HG03064 (cell line): ENCODE results near the gene GRIN3A.
"Not testable (repeated sequence)": the region's sequence is repeated elsewhere in the genome, so short reads cannot be mapped to it uniquely, and the experiment has no call there.

Source experiments
- ATAC-seq: cut with Tn5 transposase; IDR thresholded peaks from one replicate; pipeline ENCODE4 v1.9.1; 2021; ENCODE audit warnings: low read depth; ENCODE audit not compliant: unreplicated experiment

The GRIN3A gene

GRCh38 chr9:101635473-101635872, 103.0 kb downstream of the GRIN3A start:
- no peak for ATAC-seq

DNA sequence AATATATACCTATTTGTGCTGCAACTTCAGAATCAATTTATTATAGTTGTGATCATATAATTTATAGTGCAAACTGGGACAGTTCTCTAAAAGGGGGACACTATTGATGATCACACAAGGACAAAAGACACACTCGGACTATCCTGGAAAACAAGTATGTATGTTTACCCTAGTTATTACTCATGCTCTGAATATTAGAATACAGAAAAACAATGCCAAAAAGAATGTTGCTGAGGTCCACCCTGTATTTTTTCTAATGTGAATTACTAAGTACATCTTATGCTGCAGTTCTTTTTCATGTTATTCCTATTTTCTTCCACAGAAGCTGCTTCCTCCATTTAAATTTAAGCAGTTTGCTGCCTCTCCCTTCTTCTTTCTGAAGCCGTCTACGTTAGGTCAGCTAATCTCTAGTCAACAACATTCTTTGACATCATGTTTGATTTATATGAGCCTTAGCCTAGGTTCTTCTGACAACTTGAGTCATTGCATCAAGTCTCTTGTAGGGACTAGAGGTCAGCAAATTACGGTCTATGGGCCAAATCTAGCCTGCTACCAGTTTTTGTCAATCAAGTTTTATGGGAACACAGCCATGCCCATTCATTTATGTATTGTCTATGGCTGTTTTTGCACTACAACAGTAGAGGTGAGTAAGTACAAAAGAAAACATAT, 103.6 kb downstream of the GRIN3A start:
- no peak for ATAC-seq

GRCh38 chr9:101632611-101633010, 105.8 kb downstream of the GRIN3A start:
- no peak for ATAC-seq

GRCh38 chr9:101631892-101632291, 106.6 kb downstream of the GRIN3A start:
- no peak for ATAC-seq

DNA sequence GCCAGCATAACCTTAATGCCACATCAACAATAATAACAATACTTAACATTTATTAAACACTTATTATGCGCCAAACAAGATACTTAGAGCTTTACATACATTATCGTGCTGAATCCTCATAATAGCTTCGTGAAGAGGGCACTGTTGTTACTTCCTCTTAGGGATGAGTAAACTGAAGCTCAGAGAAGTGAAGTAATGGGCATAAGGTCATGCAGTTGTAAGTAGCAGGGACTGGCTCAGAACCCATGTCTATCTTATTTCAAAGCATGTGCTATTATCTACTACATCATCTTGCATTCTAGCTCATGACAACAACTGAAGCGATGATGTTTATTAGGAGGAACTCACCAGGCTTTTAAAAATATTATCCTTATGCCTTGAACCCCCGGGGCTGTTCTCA, 108.8 kb downstream of the GRIN3A start:
- ATAC-seq, result no peak

- ATAC-seq, result no peak
These were observed 110.3 kb downstream of the GRIN3A start for GRCh38 chr9:101628173-101628572.

DNA sequence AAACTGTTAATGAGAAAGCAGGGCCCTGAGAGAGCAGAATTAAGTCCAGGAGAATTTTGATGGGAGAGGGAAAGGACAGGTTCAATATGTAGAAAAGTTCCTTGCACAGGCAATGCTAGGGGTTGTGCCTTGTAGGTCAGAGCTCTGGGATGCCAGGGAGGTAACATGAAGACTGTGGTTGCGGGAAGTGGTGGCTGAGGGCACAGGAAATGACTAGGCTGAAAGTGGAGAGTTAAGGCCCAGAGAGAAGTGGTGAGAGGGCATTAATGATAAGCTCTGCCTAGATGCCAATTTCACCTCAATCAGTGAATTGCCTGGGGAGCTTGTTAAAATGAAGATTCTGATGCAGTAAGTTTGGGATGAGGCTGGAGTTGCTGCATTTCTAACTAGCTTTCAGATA, 112.2 kb downstream of the GRIN3A start:
- no peak for ATAC-seq

GRCh38 chr9:101625876-101626275, 112.6 kb downstream of the GRIN3A start:
- no peak for ATAC-seq

GRCh38 chr9:101620452-101620851, 118.0 kb downstream of the GRIN3A start:
- no peak for ATAC-seq

DNA sequence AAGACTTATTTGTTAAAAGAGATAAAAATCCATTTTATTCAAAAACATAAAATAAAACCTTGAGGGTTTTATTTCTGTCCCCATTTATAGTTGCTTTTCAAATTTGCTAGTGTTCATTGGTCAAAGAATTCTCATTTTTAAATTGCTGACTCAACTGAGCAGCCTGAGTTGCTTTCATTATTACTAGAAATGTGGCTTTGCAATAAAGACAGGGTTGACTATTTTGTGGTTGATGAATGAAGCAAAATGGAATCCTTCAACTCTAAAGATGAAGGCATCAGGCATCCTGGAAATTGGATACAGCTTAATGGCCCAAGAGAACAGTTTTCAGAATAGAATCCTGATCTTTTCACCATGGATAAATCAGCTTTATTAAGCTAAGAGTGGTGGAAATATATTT, 119.7 kb downstream of the GRIN3A start:
- ATAC-seq, result no peak

DNA sequence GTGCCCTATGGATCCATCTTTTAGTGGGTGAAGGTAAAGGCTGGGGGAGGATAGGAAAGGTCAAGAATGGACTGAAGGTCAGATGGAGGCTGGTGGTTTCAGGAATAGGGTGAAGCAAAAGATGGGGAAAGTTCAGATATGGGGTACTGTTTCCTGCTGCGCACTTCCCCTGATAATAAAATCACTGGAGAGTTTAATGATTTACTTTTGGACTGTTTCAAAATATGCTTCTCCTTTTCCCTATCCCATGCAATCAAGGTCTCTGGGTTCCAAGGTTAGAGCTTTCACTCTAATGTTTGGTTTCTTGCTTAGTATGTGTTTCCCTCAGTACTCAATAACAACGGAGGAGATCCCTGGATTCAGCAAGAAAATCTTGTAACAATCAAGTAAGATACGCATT, 132.9 kb downstream of the GRIN3A start:
- no peak for ATAC-seq

DNA sequence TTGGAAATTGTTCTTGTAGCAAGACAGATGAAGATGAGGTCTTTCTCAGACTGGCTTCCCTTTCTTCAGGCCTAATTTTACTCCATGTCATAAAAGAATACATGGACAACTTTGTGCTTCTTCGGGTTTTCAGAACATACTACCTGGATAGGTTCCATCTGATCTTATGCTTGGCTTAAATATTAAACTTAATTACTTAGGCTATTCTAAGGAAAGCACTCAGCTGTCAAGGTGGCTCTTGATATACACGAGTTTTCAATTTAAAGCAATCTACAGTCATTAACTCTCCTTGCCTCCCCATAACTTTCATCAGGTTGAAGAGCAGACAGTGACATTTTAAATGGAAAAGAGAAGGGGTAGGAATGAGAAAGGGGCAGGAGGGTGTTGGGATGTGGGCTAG, 134.2 kb downstream of the GRIN3A start:
- ATAC-seq, result no peak

GRCh38 chr9:101601904-101602765, 136.3 kb downstream of the GRIN3A start:
- no peak for ATAC-seq

DNA sequence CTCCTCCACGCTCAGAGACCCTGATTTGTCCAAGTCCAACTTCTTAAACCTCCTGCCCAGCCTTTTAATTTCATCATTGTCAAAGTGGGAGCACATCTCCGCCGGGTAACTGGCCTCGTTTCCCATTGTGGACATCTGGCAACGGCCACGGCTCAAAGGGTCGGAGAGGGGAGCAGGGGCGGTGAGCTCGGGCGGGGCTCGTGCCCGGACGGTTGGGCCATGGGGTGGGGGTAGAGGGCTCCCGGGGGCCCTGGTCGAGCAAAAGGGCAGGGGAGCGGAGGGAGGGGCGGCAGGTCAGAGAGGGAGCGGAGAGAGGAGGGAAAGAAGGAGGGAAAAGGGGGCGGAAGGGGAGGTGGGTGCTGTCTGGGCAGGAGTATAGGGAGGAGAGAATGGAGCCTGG, 143.7 kb downstream of the GRIN3A start, which contains the start of gene PPP3R2:
TSS of gene PPP3R2 (minus strand) at position 174 of the 400 bp plus-strand sequence. CDS start at position 126, 48 bp downstream.
- ATAC-seq, result no peak

DNA sequence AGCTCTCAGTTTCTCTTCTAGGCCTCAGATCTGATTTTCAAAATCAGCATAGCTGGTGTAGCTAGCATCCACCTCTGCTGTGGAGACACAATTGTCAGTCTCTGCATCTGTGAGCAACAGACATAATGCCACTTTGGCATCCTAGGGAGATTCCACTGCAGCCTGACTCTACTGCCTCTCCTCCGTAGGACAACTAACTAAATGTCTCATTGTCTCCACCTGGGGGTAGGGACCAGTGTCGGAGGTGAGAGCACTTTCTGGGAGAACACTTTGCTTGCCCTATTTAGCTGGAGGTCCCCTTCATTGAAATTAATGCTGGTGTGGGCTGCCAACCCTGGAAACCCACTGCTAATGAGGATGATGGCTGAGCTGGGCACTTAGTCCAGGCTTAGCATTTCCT, 145.1 kb downstream of the GRIN3A start:
- ATAC-seq, result no peak

GRCh38 chr9:101592788-101593187, 145.7 kb downstream of the GRIN3A start:
- ATAC-seq, result no peak

GRCh38 chr9:101591787-101592446, 146.5 kb downstream of the GRIN3A start:
- no peak for ATAC-seq

DNA sequence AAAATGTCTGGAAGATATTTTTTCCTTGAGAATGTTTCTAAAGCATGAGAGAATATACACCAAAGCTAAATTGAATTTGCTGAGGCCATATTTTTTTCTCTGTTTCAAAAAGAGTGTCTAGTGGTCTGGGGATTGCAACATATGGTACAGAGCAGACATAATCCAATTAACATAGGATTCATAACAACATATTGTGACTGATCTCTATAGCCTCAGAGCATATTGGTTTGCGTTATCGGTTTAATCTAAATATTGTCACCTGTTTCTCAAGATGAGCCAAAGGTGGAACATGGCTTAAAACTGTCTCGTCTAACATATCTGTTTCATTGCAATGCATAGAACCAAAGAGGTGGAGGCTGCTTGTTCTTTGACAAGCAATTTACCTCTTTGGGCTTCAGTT, 147.5 kb downstream of the GRIN3A start:
- ATAC-seq, result no peak

DNA sequence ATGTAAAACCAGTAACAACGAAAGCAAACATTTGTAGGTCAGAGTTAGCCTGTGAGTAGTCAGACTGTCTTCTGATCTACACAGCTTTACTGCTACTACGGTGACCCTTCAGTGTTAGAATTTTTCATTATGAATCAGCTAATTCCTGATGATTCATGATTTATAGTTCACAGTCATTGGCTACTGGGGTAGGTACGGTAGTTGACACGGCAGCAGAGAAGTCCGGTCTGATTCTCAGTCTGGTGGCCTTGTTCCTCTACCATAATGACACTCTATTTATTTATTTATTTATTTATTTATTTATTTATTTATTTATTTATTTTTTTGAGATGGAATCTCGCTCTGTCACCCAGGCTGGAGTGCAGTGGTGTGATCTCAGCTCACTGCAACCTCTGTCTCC, 148.4 kb downstream of the GRIN3A start:
- ATAC-seq, result not testable (repeated sequence)

- ATAC-seq, result no peak
These were observed 151.0 kb downstream of the GRIN3A start for GRCh38 chr9:101587332-101588043.

DNA sequence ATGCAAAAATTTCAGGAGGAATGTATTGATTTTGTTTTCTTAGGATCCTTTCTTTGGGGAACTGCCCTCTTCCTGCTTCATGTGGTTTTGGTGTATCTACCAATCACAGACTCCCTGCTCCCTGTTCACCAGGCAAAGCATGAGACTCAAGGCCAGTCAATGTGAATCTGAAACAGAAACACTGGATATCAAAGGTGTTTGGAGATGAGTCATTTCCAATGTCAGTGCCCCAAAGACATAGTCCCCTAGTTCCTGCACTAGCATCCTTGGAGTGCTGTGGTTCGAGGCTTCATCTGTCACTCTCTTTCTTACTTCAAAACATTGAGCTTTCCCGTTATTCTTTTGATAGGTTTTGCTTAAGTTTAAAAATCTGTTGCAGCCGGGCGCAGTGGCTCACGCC, 151.8 kb downstream of the GRIN3A start:
- no peak for ATAC-seq
